HG03565 (cell line): ENCODE results near the gene TTC23.
"Not testable (repeated sequence)": the region's sequence is repeated elsewhere in the genome, so short reads cannot be mapped to it uniquely, and the experiment has no call there.

Source experiments
- ATAC-seq: cut with Tn5 transposase; IDR thresholded peaks from one replicate; pipeline ENCODE4 v1.9.1; 2021; ENCODE audit warnings: mild to moderate bottlenecking, moderate library complexity; ENCODE audit not compliant: unreplicated experiment

The TTC23 gene

DNA sequence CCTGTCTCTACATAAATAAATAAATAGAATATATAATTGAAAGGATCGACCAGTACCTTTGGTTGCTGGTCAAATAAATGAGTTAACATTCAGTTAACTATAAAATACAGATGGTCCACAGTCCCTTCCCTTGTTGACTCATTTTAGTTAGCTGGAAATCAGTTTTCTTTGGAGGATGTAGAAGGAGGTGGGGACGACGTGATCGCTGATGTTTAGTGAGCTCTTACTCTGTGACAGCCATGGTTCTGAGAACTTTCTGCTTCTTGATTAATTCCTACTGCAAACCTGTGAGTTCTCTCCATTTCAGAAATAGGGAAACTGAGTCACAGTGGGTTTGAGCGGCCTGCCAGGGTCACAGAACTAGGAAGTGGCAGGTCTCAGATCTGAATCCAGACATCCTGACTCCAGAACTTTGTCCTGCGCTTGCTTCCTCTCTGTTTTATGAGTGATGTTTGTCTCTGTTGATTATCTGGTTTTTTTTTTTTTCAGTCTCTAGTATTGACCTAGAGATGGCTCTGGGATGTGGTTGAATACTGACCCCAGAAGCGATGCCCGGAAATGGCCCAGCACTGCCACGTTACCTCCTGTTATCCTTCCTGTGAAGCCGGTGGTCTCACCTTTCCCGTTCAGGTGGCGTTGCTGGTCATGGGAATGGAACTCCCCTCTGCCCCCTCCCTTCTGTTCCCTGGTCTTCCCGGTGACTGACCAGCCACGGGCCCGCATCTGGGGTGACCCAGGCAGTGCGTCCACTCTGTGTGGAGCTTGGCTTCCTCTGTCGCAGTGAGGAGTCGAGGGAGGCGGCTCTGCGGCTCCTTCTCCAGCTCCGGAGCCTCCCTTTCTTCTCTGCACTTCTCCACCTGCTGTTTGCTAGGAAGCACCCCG is 126.3 kb downstream of the TTC23 start:
- ATAC-seq = no peak

DNA sequence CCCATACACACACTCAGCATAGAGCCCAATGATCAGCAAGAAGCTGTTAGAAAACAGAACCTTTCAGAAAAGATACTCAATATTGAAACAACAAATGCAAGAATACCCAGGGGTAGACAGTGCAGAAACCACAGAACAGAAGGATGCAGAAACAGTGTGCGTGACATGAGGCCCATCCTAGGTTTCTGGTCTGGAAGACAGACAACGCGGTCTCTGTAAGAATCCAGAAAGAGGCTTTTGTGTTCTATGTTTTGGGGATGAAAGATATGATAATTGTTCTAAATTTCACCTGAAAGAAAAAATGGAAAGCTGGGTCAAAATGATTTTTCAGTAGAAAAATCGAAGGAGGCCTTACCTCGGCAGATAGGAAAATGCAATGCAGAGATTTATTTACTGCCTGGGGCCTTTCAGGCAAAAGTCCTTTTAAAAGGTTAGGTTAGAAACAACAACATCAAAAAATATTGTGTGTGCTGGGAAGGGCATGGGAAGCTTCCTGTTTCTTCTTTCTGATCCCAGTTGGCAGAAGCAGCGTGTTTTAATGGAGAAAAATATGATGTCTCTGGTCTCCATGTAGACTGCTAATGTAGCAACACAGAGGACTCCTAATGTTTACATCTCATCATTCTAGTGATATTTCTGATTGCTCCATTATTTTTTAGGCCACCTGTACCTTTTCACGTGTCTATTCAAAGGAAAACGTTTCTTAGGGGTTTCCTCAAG is 127.5 kb downstream of the TTC23 start:
- no peak for ATAC-seq

DNA sequence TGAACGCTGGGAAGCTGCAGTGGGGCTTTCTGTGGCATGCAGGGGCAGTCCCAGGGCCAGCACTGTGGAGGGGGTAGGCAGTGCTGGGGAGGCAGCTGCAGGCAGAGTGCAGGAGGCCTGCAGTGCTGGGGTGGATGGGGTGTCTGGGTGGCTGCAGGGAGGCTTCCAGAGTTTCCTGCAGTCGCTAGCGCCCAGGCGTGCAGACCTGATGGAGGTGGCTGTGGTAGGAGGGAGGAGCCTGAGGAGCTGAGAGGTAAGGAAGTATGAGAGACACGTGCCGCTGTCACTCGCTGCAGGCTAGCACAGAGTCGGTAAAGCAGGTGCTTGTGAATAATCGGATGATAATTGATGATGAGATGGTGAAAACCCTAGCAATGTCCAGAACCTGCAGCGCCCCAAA is 128.2 kb downstream of the TTC23 start:
- ATAC-seq = no peak

DNA sequence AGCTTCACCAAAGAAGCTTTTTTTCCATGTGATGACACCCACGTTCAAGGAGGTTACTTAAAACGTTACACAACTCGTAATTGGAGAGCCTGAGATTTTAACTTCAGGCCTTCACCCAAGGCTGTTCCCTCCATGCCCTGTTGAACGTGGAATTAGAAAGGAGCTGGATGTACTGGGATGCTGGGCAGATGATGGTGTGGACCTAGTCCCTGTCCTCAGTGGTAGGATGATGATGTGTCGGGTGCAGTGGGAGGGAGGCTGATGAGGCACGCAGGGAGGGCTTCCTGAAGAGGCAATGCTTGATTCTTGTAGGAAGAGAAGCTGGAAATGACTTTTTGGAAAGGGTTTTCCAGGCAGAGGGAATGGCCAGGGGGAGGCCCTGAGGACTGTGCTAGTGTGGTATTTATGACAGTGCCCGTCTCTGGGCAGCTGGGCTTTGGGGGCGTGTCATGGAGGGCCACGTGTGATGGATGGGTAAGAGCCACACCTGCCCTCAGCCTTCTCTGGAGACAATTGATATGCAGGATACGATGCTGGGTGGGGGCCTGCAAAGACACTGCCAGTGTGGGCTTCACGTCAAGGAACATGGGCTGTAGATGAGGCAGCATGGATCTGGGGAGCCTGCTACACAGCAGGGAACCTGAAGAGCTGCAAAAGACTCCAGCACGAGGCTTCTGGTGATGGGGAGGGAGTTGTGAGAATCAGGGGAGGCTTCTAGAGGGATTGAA is 129.2 kb downstream of the TTC23 start:
- no peak for ATAC-seq

DNA sequence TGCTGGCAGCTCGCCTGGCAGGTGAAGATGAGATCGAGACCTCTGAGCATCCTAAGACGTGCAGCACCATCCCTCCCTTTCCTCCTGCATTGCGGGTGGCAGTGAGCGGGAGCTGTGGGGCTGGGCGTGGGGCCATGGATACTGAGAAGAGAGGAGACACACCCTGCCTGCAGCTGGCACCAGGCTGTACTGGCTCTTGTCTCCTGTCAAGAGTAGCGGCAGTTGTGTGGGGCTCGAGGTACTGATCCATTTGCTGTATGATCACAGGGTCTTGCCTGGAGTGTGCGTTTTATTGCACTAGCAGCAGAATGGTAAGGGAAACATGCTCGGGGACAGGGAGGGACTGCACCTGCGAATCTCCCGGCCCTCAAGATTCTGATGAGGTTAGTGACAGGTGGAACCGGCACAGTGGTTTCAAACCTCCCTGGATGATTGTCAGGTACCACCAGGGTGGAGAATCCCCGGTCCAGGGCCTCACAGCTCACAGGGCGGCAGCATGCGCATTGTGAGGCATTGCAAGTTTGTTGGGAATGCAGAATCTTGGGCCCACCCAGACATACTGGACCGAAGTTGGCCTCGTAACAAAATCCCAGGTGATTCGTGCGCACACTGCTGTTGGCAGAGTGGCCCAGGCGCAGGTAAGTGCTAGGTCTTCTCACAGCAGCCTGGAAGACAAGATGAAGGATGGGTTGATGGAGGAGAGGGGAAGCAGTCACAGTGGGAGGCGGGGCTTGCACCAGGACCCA is 130.4 kb downstream of the TTC23 start:
- no peak for ATAC-seq

DNA sequence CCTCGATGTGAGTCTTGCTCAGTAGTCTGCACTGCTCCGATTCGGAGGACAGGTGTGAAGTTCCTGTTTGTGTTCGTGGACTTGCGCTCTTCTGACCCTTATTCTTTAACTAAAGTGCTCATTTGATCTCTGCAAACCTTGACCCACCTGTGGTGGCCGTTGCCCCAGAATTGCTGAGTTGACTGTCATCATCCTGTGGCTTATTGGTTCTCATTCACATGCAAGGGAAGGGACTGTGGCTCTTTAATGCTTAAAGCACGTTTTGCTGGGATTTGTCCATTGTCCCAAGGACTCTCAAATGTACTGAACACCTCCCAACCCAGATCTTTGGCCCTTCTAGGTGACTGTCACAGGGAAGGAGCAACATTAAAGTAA is 131.1 kb downstream of the TTC23 start:
- ATAC-seq = no peak

DNA sequence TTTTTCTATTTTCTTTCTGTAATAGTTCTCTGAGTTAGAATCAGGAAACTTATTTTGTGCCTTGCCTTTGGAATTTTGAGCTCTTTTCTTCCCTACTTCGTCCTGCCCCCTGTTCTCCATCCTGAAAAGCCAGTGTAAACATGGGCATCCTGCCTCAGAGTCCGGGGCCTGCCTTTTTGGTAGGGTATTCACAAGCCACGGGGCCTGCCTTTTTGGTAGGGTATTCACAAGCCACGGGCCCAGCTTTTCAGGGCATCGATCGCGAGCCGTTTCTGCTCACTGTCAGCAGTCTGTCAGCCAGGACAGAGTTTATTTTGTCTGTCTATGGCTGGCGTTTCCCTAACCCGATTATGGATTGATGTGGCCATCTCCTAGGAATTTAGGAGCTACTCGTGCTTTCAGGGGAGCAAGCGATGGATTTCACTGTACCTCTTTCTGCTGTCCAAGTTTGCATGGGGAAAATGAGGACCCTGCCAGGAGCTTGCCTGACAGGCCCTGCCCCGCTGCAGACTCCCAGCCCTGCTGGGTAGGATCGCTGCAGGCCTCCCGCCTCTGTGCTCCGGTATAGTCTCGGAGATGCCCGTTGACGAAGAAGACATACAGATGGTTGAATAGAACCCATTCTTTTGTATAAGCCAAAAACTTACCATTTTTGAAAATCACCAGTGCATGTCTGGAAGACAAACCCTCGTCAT is 131.7 kb downstream of the TTC23 start:
- no peak for ATAC-seq

DNA sequence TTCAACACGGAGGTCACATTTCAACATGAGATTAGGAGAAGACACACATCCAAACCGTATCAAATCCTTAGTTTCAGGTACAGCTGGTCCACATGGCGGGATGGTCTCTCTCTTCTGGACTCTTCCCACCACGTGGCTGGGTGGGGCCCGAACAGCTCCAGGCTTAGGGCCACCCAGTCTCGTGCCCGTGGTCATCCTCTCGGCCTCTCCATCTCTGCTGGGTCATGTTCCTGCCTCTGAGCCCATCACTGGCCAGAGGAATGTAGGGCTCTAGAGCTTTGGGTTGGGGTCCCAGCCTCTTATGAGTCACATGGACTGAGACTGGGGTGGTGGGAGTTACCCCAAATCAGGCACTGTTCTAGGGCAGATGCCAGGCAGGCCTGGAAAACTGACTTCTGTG is 132.3 kb downstream of the TTC23 start:
- no peak for ATAC-seq

DNA sequence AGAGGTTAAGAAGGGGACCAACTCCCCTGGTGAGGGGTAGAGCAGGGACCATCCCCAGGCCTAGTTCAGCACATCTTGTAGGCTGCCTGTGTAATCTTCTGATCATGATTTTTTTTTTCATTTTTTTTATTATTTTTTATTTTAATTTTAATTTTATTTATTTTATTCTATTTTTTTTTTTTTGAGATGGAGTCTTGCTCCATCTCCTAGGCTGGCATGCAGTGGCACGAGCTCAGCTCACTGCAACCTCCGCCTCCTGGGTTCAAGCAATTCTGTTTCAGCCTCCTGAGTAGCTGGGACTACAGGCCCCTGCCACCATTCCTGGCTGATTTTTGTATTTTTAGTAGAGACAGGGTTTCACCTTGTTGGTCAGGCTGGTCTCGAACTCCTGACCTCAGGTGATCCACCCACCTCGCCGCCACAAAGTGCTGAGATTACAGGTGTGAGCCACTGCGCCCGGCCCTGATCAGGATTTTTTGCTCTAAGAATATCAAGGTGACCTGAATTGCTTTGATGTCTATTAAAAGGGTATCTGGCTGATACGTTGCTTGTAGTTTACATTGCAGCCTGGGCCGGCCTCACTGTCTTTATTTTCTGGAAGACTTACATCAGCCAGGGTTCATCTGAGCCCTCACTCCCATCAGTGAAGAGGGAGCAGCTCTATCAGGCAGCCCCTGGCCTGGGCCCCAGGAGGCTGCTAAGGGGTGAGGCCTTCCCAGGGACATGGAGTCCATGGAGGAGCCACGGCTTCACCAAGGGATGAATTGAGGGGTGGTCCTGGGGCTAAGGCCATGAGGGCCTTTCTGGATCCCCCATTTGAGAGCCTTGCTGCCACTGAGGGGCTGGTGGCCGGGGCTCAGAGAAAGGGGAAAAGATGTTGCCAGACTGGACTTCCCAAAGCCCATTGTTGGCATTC is 133.8 kb downstream of the TTC23 start:
- no peak for ATAC-seq

DNA sequence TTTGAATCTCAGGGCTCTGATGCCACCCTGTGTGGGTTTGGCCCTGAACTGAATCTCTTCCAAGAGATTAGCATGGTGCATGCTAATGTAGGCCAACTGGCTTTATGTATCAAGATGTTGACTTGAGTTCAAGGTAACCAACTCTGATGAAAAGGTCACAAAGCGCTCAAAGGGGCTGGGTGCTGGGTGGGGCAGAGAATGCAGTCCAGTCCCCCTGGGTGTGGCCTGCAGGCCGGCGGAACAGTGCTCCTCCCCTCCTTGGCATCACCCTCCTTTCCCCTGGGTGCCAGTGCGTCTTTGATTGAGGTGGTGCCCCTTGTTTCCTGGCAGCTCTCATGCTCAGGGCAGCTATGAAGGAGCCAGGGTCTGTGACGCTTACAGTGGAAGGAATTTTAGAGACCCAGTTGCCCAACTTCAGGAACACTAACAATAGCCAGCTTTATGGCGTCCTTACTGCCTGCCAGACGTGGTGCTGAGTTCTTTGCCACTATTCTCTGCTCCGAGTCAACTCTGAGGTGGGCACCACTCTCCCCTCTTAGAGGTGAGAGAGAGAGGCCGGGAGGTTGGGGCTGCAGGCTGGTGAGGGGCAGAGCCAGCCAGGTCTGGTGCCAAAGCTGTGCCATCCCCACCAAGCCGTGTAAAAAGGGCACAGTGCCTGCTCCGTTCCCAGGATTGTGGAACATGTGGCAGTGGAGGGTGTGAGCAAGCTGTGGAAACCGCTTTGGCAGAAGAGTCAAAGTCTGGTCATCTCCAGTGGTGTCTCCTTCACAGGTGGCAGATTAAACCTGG is 134.7 kb downstream of the TTC23 start:
- no peak for ATAC-seq

DNA sequence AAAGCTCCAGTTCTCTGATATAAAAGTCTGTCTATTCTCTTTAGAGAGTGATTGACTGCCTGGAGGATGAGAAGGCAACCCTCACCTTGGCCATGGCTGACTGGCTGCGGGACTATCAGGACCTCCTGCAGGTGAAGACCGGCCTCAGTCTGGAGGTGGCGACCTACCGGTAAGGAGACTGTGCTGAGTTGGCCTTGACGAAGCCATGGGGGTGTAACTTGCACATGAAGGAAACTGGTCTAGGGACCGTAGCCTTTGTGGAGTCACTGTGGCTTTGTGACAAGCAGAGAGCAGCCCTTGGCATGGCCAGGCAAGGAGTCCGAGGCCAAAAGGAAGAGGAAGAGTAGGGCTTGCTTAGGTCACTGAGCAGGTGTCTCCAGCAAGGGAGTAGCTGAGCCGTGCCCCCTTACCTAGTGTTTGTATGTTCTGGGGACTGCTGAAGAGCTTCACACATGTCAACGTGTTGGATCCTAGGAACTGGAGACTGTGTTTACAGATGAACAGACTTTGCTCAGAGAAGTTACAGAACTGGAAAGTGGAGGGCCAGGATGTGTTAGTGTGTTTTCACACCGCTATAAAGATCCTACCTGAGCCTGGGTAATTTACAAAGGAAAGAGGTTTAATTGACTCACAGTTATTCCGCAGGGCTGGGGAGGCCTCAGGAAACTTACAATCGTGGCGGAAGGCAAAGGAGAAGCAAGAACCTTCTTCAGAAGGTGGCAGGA is 135.7 kb downstream of the TTC23 start:
- no peak for ATAC-seq

DNA sequence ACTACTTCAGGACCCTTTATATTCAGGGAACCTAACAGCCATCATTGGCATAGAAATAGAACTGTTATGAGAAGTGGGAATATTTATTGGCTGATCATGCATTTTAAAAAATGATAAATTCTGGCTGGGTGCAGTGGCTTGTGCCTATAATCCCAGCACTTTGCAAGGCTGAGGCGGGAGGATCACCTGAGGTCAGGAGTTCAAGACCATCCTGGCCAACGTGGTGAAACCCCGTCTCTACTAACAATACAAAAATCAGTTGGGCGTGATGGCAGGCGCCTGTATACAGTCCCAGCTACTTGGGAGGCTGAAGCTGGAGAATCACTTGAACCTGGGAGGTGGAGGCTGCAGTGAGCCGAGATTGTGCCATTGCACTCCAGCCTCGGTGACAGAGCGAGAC is 137.7 kb downstream of the TTC23 start:
- not testable (repeated sequence) for ATAC-seq

DNA sequence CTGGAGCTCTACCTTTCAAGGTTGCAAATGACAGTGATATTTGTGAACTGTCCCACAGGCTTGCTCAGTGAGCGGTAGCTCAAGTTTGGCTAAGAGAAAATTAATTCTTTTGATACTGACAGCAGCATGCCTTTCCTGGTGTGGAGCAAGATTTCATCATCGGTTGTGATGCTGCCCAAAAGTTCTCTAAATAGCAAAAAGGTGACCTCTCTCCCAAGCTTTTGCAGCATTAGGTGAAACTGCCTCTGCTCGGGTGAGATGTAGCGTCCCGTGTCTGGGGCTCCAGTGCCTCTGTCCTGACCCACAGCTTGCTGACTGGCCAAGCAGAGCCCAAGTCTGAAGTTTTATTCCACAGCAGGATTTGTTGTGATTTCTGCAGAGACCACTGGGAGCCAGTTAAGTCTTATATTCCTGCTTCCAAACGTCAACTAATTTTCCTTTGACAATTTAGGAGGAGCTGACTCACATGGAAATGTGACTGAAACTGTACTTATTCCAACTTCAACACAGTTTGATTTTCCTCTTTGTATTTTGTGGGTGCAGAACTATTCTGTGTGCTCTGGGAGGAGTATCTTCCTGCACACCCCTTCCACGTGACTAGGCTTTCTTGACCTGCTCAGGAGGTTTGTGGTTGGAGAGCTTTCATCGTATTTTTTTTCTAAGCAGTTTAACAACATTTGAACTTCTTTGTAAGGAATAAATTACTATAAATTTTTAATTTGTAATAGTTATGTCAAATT is 138.6 kb downstream of the TTC23 start:
- no peak for ATAC-seq

DNA sequence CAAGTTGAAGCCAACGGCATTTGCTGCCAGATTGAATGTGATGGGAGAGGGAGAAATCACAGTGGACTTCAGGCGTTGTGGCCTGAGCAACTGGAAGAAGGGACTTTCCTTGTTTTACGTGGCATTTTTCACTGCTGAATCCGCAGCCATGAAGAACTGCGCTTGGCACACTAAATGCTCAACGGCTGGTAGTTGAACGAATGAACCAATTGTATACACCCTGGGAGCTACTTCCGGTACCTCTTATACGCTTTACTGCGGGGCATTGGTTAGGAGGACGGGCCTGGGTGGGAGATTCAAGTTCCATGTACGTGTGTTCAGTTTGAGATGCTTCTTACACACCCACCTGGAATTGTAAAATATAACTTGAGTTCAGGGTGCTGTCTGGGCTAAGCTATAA is 139.3 kb downstream of the TTC23 start:
- no peak for ATAC-seq

DNA sequence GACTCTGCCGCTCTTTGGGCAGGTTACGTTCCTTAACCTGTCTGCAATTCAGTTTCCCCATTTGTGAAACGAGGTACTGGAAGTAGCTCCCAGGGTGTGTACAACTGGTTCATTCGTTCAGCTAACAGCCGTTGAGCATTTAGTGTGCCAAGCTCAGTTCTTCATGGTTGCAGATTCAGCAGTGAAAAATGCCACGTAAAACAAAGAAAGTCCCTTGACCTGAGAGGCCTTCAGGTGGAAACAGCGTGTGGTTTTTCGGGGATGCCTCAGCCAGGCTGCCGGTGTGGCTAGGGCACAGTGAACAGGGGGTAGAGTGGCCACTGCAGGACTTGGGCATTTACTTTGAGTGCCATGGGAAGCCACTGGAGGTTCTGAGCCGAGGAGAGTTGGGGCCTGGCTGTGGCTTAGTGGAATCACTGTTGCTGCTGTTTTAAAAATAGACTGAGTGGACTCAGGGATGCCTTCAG is 139.8 kb downstream of the TTC23 start:
- ATAC-seq = no peak

DNA sequence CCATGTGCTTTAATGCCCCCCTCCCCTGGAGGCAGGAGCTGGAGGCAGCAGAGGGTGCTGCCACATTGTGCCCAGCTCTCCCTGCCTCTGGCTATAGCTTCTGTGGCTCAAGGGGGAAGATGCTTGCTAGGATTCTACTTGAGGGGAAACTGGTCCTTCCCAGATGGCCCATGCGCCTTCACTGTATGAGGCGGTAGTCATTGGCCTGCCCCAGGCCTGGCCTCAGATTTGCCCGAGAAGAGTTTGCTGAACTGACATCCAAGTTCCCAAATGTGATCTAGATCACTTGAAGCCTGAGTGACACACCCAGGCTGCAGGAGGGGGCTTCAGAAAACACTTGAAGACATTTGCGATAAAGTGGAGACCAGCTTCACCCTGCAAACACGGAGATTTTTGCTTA is 140.4 kb downstream of the TTC23 start:
- no peak for ATAC-seq
